ENCODE data around the gene QRFPR.

DNA sequence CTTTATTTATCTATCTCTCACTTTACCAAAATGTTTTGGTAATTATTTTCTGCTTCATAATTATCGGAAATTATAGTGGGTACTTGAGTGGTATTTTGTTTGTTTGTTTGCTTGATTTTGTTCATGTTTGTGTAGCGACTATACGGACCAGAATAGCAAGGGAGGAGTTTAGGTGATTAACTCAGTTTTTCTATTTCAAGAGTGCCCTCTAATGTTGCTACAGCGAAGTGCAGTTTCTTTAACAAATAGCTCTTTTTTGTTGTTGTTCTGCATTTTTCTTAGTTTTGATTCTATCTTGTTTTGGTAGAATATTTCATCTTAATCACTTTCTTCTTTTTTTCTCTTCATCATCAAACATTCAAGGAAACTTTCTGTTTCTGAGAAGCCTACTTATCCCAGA, 40.8 kb upstream of the QRFPR start:
- TF ChIP-seq POLR2A (IDR thresholded peaks at IDR 0.05), result no peak
- TF ChIP-seq, protein P1, sequence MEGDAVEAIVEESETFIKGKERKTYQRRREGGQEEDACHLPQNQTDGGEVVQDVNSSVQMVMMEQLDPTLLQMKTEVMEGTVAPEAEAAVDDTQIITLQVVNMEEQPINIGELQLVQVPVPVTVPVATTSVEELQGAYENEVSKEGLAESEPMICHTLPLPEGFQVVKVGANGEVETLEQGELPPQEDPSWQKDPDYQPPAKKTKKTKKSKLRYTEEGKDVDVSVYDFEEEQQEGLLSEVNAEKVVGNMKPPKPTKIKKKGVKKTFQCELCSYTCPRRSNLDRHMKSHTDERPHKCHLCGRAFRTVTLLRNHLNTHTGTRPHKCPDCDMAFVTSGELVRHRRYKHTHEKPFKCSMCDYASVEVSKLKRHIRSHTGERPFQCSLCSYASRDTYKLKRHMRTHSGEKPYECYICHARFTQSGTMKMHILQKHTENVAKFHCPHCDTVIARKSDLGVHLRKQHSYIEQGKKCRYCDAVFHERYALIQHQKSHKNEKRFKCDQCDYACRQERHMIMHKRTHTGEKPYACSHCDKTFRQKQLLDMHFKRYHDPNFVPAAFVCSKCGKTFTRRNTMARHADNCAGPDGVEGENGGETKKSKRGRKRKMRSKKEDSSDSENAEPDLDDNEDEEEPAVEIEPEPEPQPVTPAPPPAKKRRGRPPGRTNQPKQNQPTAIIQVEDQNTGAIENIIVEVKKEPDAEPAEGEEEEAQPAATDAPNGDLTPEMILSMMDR (IDR thresholded peaks at IDR 0.05), result no peak

Data from breast epithelium (tissue), 3 donors.